Mucosa of stomach (tissue), 1 donor: ENCODE results near the gene BARHL1.

ENCODE experiments used
- H3K27me3 ChIP-seq: one replicate; pipeline ENCODE4 v1.7.0; 2013; ENCODE audit warnings: mild to moderate bottlenecking, low read length; ENCODE audit not compliant: control insufficient read depth, insufficient read depth
- H3K36me3 ChIP-seq: one replicate; pipeline ENCODE4 v1.7.0; 2013; ENCODE audit warnings: low read length; ENCODE audit not compliant: control insufficient read depth, insufficient read depth
- H3K4me1 ChIP-seq: one replicate; pipeline ENCODE4 v1.7.0; 2013; ENCODE audit warnings: mild to moderate bottlenecking, low read length; ENCODE audit not compliant: control insufficient read depth, insufficient read depth
- H3K4me3 ChIP-seq: one replicate; pipeline ENCODE4 v1.7.0; 2013; ENCODE audit warnings: low read length
- H3K9ac ChIP-seq: one replicate; pipeline ENCODE4 v1.7.0; 2013; ENCODE audit warnings: mild to moderate bottlenecking, low read length, moderate library complexity
- H3K9me3 ChIP-seq: one replicate; pipeline ENCODE4 v1.7.0; 2013; ENCODE audit warnings: mild to moderate bottlenecking, low read length, moderate library complexity; ENCODE audit not compliant: control insufficient read depth
- donor health status: Pancreatic carcinoma.

The BARHL1 gene

DNA sequence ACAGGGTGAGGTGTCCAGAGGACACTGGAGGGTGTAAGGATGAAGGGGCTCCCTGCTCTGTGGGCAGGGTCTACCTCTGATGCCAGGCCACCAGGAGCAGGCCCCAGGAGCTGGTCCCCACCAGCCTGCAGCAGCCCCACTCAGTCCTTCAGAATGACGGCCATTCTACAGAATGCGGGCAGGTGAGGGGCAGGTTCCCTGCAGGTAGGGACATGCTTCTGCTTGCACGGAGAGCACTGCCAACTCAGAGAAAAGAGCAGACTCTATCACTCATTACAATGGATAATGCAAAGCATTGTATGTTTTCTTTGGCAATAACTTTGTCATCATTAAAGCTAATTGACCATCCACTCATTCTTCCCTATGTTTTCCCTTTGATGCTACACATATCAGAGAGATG, 48.4 kb downstream of the BARHL1 start:
- Histone ChIP-seq H3K4me1 (peaks cover 18% of the 10 kb centered on the region), H3K36me3 (no peaks in the 10 kb centered on the region), H3K4me3 (no peak overlapping the region), H3K9me3 (no peaks in the 10 kb centered on the region), H3K9ac (no peak overlapping the region), H3K27me3 (no peaks in the 10 kb centered on the region)

DNA sequence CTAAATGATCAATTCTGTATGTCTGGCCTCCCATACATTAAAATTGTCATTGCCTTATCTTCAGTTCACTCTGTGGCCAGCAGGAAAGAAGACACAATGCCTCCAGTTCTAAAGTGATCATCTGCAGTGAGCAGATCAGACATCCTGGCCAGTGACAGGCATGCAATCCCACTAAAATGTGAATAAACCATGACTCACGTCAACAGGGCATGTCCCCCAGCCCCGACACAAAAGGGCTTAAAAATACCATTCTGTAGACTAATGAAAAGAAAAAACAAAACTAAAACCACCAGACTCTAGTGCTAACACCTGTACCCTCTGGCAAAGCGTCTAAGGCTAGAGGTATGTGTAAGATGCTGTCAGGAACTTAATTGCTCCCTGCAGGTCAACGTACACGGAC, 48.9 kb downstream of the BARHL1 start:
- Histone ChIP-seq H3K27me3 (no peaks in the 10 kb centered on the region), H3K9ac (no peak overlapping the region), H3K4me3 (no peak overlapping the region), H3K9me3 (no peaks in the 10 kb centered on the region), H3K4me1 (peaks cover 14% of the 10 kb centered on the region), H3K36me3 (no peaks in the 10 kb centered on the region)

DNA sequence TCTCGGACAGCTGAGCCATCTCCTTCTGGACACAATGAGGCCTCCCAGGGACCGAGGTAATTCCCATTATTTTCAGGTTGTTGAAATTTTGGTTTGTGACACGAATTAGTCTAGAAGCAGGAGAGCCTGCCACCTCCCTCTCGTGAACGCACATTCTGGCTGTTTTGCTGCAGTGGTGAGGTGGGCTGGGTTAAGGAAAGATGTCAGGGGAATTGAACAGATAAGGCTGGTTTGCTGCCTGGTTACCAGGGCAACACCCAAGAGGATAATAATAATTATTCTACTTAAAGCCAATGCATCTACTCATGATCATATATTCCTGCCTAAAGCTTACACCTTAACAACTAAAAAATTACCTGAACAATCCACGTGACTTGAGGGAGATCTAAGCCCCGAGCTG, 49.3 kb downstream of the BARHL1 start:
- Histone ChIP-seq H3K36me3 (no peaks in the 10 kb centered on the region), H3K4me1 (peaks cover 10% of the 10 kb centered on the region), H3K9ac (no peak overlapping the region), H3K27me3 (no peaks in the 10 kb centered on the region), H3K9me3 (no peaks in the 10 kb centered on the region), H3K4me3 (no peak overlapping the region)

DNA sequence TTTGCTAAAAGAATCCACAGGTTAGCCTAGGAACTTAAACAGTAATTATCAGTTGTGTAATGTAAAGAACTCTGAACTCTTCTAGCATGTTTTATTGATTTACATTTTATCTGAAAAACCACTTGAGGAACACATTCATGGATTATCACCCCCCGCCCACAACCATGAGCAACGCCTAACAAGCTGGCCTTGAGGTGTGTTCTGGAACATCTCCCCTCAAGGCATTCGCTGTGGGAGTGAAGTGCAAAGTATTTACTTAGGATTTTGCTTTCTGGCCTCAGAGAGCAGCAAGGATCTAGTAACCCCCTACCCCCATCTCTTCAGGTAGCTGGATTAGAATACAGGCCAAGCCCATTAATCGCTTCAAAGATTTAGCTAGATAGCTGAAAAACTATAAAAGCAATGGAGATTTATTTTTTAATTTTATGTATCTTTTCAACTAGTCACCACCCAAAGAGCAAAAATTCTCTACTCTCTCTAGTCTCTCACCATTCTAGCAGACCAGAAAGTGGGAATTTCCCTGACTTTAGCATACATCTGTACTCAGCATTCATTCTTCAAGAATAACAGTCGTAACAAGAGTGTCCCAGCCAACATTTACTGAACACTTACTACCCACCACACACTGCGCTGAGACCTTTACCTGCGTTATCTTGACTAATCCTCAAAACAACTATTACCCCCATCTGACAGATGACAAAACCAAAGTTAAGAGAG, 50.2 kb downstream of the BARHL1 start:
- H3K4me3 ChIP-seq: no peak overlapping the region
- no peaks in the 10 kb centered on the region for H3K27me3 ChIP-seq
- no peaks in the 10 kb centered on the region for H3K36me3 ChIP-seq
- H3K9ac ChIP-seq: no peak overlapping the region
- H3K4me1 ChIP-seq: peaks cover 13% of the 10 kb centered on the region
- no peaks in the 10 kb centered on the region for H3K9me3 ChIP-seq

DNA sequence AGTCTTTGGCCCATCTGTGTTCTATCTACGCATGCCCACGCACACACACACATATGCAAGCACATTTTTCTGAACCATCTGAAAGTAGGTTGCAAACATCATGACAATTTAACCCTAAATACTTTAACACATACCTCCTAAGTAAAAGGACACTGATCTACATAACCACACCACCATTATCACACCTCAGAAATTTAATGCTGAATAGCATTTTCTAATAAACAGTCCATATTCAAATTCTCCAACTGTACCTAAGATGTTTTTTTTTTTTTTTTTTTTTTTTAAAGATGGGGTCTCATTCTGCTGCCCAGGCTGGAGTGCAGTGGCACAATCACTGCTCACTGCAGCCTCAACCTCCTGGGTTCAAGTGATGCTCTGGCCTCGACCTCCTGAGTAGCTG, 51.9 kb downstream of the BARHL1 start:
- Histone ChIP-seq H3K4me3 (no peak overlapping the region), H3K36me3 (no peaks in the 10 kb centered on the region), H3K9me3 (no peaks in the 10 kb centered on the region), H3K27me3 (no peaks in the 10 kb centered on the region), H3K4me1 (peaks cover 19% of the 10 kb centered on the region), H3K9ac (no peak overlapping the region)

DNA sequence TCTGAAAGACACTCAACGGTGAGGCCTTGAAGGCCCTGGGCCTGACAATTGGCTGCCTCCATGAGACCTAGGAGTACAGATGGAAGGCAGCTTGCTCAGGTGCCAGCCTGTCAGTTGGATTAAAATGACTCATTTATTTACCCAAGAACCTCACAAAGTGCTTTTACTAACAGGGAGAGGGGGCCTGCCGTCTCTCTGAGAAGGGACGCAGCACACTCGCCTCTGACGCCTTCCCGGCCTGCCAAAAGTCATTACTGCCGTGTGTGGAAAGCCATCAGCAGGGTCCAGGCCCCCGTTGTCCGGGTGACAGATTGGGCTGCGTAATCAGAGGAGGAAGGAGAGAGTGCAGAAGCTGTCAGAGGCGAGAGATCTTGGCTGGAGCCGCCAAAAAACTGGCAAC, 54.9 kb downstream of the BARHL1 start:
- Histone ChIP-seq H3K9me3 (no peaks in the 10 kb centered on the region), H3K9ac (no peak overlapping the region), H3K4me3 (no peak overlapping the region), H3K36me3 (no peaks in the 10 kb centered on the region), H3K4me1 (peaks cover 20% of the 10 kb centered on the region), H3K27me3 (no peaks in the 10 kb centered on the region)

DNA sequence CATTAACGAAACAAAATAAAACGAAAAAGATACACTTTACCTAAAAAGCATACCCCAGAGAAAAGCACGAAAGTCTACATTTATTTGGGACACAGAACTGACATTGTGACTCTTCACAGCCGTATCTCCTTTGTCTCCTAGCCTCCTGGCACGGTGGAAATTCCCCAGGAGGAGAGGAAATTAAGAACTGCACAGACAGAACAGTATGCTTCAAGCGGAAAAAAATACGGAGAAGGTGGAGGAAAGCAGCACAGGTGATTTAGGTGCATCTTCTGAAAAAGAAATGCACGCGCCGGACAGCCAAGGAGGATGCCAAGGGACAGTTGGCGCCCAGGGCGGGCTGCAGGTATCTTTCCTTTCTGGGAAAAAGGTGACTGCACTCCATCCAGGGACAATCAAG, 55.4 kb downstream of the BARHL1 start:
- Histone ChIP-seq H3K4me1 (peaks cover 20% of the 10 kb centered on the region), H3K4me3 (no peak overlapping the region), H3K9ac (no peak overlapping the region), H3K9me3 (no peaks in the 10 kb centered on the region), H3K27me3 (no peaks in the 10 kb centered on the region), H3K36me3 (no peaks in the 10 kb centered on the region)

DNA sequence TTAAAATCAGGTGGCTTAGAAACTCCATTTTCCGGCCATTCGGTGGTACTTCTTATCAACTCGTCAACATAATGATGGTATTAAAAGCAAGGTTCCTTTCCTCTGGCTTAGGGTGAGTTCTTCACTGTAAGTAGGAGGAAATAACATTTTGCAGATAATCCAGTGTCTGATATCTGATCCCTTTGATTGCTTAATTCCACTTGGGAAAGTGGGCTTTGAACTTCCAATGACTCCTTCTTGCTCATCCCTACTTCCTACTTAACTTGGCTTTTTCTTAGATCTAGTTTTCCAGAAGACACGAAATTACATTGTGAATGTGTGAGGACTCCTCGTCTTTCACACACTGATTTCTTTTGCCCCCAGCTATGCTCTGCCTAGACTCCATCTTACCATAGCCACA, 55.8 kb downstream of the BARHL1 start:
- Histone ChIP-seq H3K27me3 (no peaks in the 10 kb centered on the region), H3K36me3 (no peaks in the 10 kb centered on the region), H3K4me1 (peaks cover 20% of the 10 kb centered on the region), H3K9ac (no peak overlapping the region), H3K4me3 (no peak overlapping the region), H3K9me3 (no peaks in the 10 kb centered on the region)

DNA sequence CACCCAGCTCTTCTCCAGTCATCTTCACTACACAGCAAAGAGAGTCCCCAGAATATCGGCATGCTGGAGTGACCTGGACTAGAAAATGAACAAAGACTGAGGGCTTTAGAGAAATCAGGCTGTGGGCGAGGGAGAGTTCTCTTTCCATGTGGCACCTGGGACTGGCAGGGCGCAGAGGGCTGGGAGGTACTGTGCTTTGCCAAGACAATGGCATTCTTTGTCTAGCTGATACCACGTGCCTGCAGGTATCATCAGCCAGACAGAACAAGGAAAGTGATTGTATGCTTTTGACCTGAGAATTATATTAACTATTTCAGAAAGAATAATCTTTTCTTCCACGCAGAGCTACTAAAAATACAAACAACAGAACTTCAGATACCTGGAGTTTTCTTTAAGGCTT, 56.9 kb downstream of the BARHL1 start:
- Histone ChIP-seq H3K9ac (no peak overlapping the region), H3K4me3 (no peak overlapping the region), H3K27me3 (no peaks in the 10 kb centered on the region), H3K4me1 (peaks cover 20% of the 10 kb centered on the region), H3K9me3 (no peaks in the 10 kb centered on the region), H3K36me3 (no peaks in the 10 kb centered on the region)
